HepG2 (cell line): ENCODE measurements around the gene TWNK. TPM values are rescaled to one million over a fixed set of nuclear protein-coding genes. Genes with fewer than 3 reads are reported as not detected.
A peak's percentile ranks its signal among the peaks of the same experiment; 100 is the strongest.

Source experiments
- AKNA ChIP-seq: sonication (generic); formaldehyde crosslinking; IDR thresholded peaks from 2 replicates; pipeline ENCODE4 v1.4.0; 2020; ENCODE audit warnings: missing genetic modification reagents, borderline replicate concordance
- CREB1 ChIP-seq, 2 experiments: fragments of 450-650 bp in 1 of 2; IDR thresholded peaks; 2 replicates each; pipeline ENCODE4 v1.6.1; 2016 to 2017; ENCODE audit warnings: control low read depth in 1 of 2, mild to moderate bottlenecking in 1 of 2, missing compliant biosample characterization in 1 of 2, missing genetic modification characterization in 1 of 2
- EHMT2 ChIP-seq: fragments of 200-600 bp; sonication (generic); IDR thresholded peaks from 2 replicates; pipeline ENCODE4 v1.7.0; 2017; ENCODE audit warnings: antibody characterized with exemption, low read depth, low read length, borderline replicate concordance
- JUND ChIP-seq: sonication (generic); formaldehyde crosslinking; IDR thresholded peaks from 2 replicates; pipeline ENCODE4 v1.8.0; 2022; ENCODE audit warnings: mild to moderate bottlenecking, missing genetic modification reagents
- LRRFIP1 ChIP-seq: sonication (generic); formaldehyde crosslinking; conservative IDR thresholded peaks from 2 replicates; pipeline ENCODE4 v1.4.0; 2020; ENCODE audit warnings: missing genetic modification reagents
- MATR3 ChIP-seq: sonication (generic); formaldehyde crosslinking; IDR thresholded peaks from 2 replicates; pipeline ENCODE4 v1.4.0; 2020; ENCODE audit warnings: missing genetic modification reagents
- MTF1 ChIP-seq: sonication (generic); formaldehyde crosslinking; IDR thresholded peaks from 2 replicates; pipeline ENCODE4 v1.5.0; 2020; ENCODE audit warnings: missing genetic modification reagents
- NCOA5 ChIP-seq: sonication (generic); formaldehyde crosslinking; IDR thresholded peaks from 2 replicates; pipeline ENCODE4 v1.4.0; 2020; ENCODE audit warnings: missing genetic modification reagents
- PRDM15 ChIP-seq: sonication (generic); formaldehyde crosslinking; IDR thresholded peaks from 2 replicates; pipeline ENCODE4 v1.4.0; 2020; ENCODE audit warnings: missing genetic modification reagents
- SMAD3 ChIP-seq: sonication (generic); formaldehyde crosslinking; IDR thresholded peaks from 2 replicates; pipeline ENCODE4 v1.4.0; 2020; ENCODE audit warnings: missing genetic modification reagents
- ZKSCAN5 ChIP-seq: sonication (generic); formaldehyde crosslinking; IDR thresholded peaks from 2 replicates; pipeline ENCODE4 v1.5.1; 2020; ENCODE audit warnings: mild to moderate bottlenecking, missing genetic modification reagents
- ZNF263 ChIP-seq: sonication (generic); formaldehyde crosslinking; IDR thresholded peaks from 2 replicates; pipeline ENCODE4 v1.4.0; 2020; ENCODE audit warnings: missing genetic modification reagents
- ZNF274 ChIP-seq: sonication (generic); formaldehyde crosslinking; IDR thresholded peaks from 2 replicates; pipeline ENCODE4 v1.5.1; 2020; ENCODE audit warnings: mild to moderate bottlenecking, missing genetic modification reagents
- ZNF737 ChIP-seq: sonication (generic); formaldehyde crosslinking; IDR thresholded peaks from 2 replicates; pipeline ENCODE4 v1.5.0; 2020; ENCODE audit warnings: missing genetic modification reagents, mild to moderate bottlenecking, borderline replicate concordance
- ZNF770 ChIP-seq: sonication (generic); formaldehyde crosslinking; IDR thresholded peaks from 2 replicates; pipeline ENCODE4 v1.5.0; 2020; ENCODE audit warnings: mild to moderate bottlenecking, missing genetic modification reagents
- polyA plus RNA-seq, 8 experiments: library from polyadenylated mRNA; depleted of rRNA in 3 of 8; stranded (reverse) in 7 of 8; unstranded in 1 of 8; fragments of >200 nt; fragmentation: Illumina TruSeq in 4 of 8; extraction: Trizol in 4 of 8; gene quantifications; 2 replicates each; pipeline versions ENCODE4 v1.2.1 to v1.2.3, GENCODE V29; 2011 to 2016; ENCODE audit warnings: low read depth in 4 of 8, missing spikeins in 1 of 8, mixed read lengths in 1 of 8; ENCODE audit not compliant: insufficient read depth in 1 of 8
- total RNA-seq, 5 experiments: library from RNA; depleted of rRNA; stranded (reverse); fragments of >200 nt; fragmentation: Illumina TruSeq; extraction: Trizol; gene quantifications; 2 replicates each; pipeline ENCODE4 v1.2.3, GENCODE V29; 2016; ENCODE audit warnings: low read depth in 1 of 5

The TWNK gene
- total and polyA plus RNA-seq, 2 of the 13 experiments (the other 11 are each of a cell fraction or from before 2014, with no cell fraction given): 10.7 to 16.5 TPM

- TF ChIP-seq AKNA (no peak), JUND (no peak), ZNF263 (CRISPR knock-in tag) (no peak; the same call in 1 of the 2 replicates), CREB1 (IDR thresholded peaks at IDR 0.05) (0 out of 2 replicates have a peak, but pooled peaks have one; percentile 9), CREB1 (CRISPR knock-in tag; IDR thresholded peaks at IDR 0.05) (no peak), EHMT2 (no peak), MATR3 (no peak), MTF1 (CRISPR knock-in tag) (no peak), PRDM15 (CRISPR knock-in tag) (no peak), ZNF274 (CRISPR knock-in tag) (peak; percentile 75), ZNF770 (CRISPR knock-in tag) (0 out of 2 replicates have a peak, but pooled peaks have one; percentile 22), LRRFIP1 (no peak), SMAD3 (CRISPR knock-in tag) (no peak), ZNF737 (CRISPR knock-in tag) (no peak; the same call in 1 of the 2 replicates), NCOA5 (peak; percentile 62; the same call in 1 of the 2 replicates), ZKSCAN5 (no peak)
Observed at GRCh38 chr10:100986952-100987684, at the start of gene TWNK, which contains the start of gene MRPL43 (continued).
